KOPT-K1 (cell line): ENCODE measurements around the gene ZFAND3.

ENCODE experiments used
- H3K27ac ChIP-seq: fragments of 200-600 bp; sonication (generic); 2 replicates; pipeline ENCODE4 v1.5.1; 2016; ENCODE audit warnings: antibody characterized with exemption, mild to moderate bottlenecking, low read depth, low read length; ENCODE audit not compliant: poor library complexity, severe bottlenecking
- H3K36me3 ChIP-seq: fragments of 200-600 bp; sonication (generic); 2 replicates; pipeline ENCODE4 v1.5.1; 2017; ENCODE audit warnings: antibody characterized with exemption, mild to moderate bottlenecking, low read length, moderate library complexity; ENCODE audit not compliant: insufficient read depth
- H3K9me3 ChIP-seq: fragments of 200-600 bp; sonication (generic); 2 replicates; pipeline ENCODE4 v1.5.1; 2017; ENCODE audit warnings: antibody characterized with exemption, low read length, mild to moderate bottlenecking; ENCODE audit not compliant: insufficient read depth, poor library complexity, severe bottlenecking

The ZFAND3 gene

GRCh38 chr6:38011937-38012336, 192.4 kb downstream of the ZFAND3 start:
- Histone ChIP-seq H3K9me3 (peaks cover 18% of the 10 kb centered on the region), H3K27ac (no peak overlapping the region), H3K36me3 (no peaks in the 10 kb centered on the region)

- Histone ChIP-seq H3K36me3 (no peaks in the 10 kb centered on the region), H3K27ac (no peak overlapping the region), H3K9me3 (peaks cover 18% of the 10 kb centered on the region)
Observed at GRCh38 chr6:38012573-38012972, 193.0 kb downstream of the ZFAND3 start.

- no peak overlapping the region for H3K27ac ChIP-seq
- no peaks in the 10 kb centered on the region for H3K36me3 ChIP-seq
- H3K9me3 ChIP-seq = peaks cover 12% of the 10 kb centered on the region
Observed at GRCh38 chr6:38015341-38015740, 195.8 kb downstream of the ZFAND3 start.

- no peaks in the 10 kb centered on the region for H3K9me3 ChIP-seq
- H3K27ac ChIP-seq = no peak overlapping the region
- no peaks in the 10 kb centered on the region for H3K36me3 ChIP-seq
Observed at GRCh38 chr6:38016824-38017223, 197.3 kb downstream of the ZFAND3 start.

GRCh38 chr6:38018755-38019165, 199.2 kb downstream of the ZFAND3 start:
- Histone ChIP-seq H3K9me3 (peaks cover 2% of the 10 kb centered on the region), H3K27ac (no peak overlapping the region), H3K36me3 (0 out of 2 replicates have a peak, but pooled peaks cover under 1% of the 10 kb centered on the region)

GRCh38 chr6:38020593-38020992, 201.1 kb downstream of the ZFAND3 start:
- Histone ChIP-seq H3K27ac (no peak overlapping the region), H3K36me3 (0 out of 2 replicates have a peak, but pooled peaks cover 7% of the 10 kb centered on the region), H3K9me3 (peaks cover 12% of the 10 kb centered on the region)

- Histone ChIP-seq H3K27ac (no peak overlapping the region), H3K36me3 (0 out of 2 replicates have a peak, but pooled peaks cover 7% of the 10 kb centered on the region), H3K9me3 (peaks cover 12% of the 10 kb centered on the region)
Observed at GRCh38 chr6:38021029-38021428, 201.5 kb downstream of the ZFAND3 start.

- Histone ChIP-seq H3K27ac (no peak overlapping the region), H3K36me3 (0 out of 2 replicates have a peak, but pooled peaks cover 7% of the 10 kb centered on the region), H3K9me3 (peaks cover 12% of the 10 kb centered on the region)
Observed at GRCh38 chr6:38021571-38021970, 202.0 kb downstream of the ZFAND3 start.

GRCh38 chr6:38022688-38023087, 203.2 kb downstream of the ZFAND3 start:
- H3K27ac ChIP-seq = no peak overlapping the region
- H3K36me3 ChIP-seq = 0 out of 2 replicates have a peak, but pooled peaks cover 7% of the 10 kb centered on the region
- H3K9me3 ChIP-seq = peaks cover 12% of the 10 kb centered on the region

GRCh38 chr6:38024908-38025307, 205.4 kb downstream of the ZFAND3 start:
- no peak overlapping the region for H3K27ac ChIP-seq

GRCh38 chr6:38025451-38025850, 205.9 kb downstream of the ZFAND3 start:
- no peak overlapping the region for H3K27ac ChIP-seq

More at GRCh38 chr6:38024908-38025307, 205.4 kb downstream of the ZFAND3 start:
- Histone ChIP-seq H3K36me3 (0 out of 2 replicates have a peak, but pooled peaks cover 7% of the 10 kb centered on the region), H3K9me3 (peaks cover 12% of the 10 kb centered on the region)

GRCh38 chr6:38027685-38028373, 208.3 kb downstream of the ZFAND3 start:
- peaks cover 12% of the 10 kb centered on the region for H3K9me3 ChIP-seq
- no peak overlapping the region for H3K27ac ChIP-seq
- 0 out of 2 replicates have a peak, but pooled peaks cover 7% of the 10 kb centered on the region for H3K36me3 ChIP-seq

More at GRCh38 chr6:38025451-38025850, 205.9 kb downstream of the ZFAND3 start:
- Histone ChIP-seq H3K36me3 (0 out of 2 replicates have a peak, but pooled peaks cover 7% of the 10 kb centered on the region), H3K9me3 (peaks cover 12% of the 10 kb centered on the region)

- Histone ChIP-seq H3K36me3 (no peaks in the 10 kb centered on the region), H3K27ac (no peak overlapping the region), H3K9me3 (no peaks in the 10 kb centered on the region)
Observed at GRCh38 chr6:38030380-38030779, 210.9 kb downstream of the ZFAND3 start.

- H3K27ac ChIP-seq = no peak overlapping the region
- no peaks in the 10 kb centered on the region for H3K36me3 ChIP-seq
- H3K9me3 ChIP-seq = no peaks in the 10 kb centered on the region
Observed at GRCh38 chr6:38032797-38033196, 213.3 kb downstream of the ZFAND3 start.

GRCh38 chr6:38033442-38033982, 214.0 kb downstream of the ZFAND3 start:
- Histone ChIP-seq H3K9me3 (no peaks in the 10 kb centered on the region), H3K27ac (no peak overlapping the region), H3K36me3 (no peaks in the 10 kb centered on the region)
